Fibroblast of skin of abdomen (primary cell): ENCODE data around the gene TNFSF8.

Source experiments
- DNase-seq: peaks from one replicate; pipeline ENCODE4 v3.0.0-alpha.2; 2013

Gene TNFSF8

DNA sequence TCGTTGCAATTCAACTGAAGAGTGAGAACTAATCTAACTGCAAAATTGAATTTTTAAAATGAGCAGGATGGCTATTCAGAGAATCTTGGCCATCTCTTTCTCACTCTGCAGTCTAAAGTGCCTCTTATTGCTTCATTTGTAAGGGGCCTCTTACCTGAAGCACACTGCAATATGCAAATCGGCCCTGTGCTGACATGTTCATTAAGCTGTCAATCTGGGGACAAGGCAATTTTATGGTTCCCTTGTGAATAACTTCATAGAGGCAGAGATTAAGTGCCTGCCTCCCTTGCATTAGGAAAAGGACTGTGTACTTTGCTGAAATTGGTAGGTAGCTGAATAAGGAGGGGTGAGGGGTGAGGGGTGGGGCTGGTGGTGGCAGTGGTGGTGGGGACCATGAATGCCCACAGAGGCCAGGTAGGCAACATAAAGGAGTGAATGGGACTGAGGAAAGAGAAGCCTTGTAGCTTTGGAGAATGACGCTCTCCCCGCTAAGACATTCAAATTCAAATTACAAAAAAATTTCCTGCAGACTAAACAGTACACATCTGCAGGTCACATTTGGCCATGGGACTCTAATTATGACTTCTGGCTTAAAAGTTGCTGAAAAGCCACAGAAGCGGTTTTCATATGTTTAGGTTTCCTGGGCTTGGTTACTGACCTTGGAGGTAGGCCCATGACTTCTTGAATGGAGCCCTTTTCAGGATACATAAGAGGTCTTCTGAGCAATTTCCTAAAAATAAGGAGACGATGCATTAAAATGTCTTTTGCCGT lies 25.0 kb downstream of the TNFSF8 start:
- no peak for DNase-seq

DNA sequence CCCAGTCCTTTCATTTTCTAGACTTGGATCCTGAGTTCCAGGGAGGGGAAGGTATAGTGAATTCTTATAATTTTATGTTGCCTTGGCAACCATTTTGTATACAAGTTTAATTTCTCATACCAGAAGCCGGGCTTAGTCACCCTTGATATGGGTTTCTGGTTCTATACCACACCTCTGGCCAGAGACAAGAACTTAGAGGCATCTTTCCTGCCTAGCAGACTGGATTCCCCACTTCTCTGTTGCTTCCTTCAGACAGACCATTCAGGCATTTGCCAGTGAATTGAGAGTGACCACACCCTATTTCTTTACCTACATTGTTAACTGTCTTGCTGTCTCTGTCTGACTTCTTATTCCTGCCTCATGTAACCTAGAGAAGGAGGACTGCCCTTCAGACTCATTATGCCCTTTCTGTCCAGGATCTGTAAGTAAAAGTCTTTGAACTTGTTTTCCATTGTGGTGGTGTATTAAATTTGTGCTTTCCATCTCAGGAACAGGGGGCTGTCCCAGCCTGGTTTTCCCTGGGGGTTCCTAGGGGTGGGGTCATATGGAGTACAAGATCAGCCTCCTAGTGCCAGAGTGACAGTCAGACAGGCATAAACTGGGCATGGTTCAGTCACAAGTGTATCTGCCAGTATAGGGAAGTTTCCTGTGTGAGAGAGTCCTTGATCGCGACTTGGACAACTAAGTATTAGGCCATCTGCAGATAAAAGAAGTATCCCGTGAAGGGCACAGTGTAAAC lies 27.4 kb downstream of the TNFSF8 start:
- no peak for DNase-seq

DNA sequence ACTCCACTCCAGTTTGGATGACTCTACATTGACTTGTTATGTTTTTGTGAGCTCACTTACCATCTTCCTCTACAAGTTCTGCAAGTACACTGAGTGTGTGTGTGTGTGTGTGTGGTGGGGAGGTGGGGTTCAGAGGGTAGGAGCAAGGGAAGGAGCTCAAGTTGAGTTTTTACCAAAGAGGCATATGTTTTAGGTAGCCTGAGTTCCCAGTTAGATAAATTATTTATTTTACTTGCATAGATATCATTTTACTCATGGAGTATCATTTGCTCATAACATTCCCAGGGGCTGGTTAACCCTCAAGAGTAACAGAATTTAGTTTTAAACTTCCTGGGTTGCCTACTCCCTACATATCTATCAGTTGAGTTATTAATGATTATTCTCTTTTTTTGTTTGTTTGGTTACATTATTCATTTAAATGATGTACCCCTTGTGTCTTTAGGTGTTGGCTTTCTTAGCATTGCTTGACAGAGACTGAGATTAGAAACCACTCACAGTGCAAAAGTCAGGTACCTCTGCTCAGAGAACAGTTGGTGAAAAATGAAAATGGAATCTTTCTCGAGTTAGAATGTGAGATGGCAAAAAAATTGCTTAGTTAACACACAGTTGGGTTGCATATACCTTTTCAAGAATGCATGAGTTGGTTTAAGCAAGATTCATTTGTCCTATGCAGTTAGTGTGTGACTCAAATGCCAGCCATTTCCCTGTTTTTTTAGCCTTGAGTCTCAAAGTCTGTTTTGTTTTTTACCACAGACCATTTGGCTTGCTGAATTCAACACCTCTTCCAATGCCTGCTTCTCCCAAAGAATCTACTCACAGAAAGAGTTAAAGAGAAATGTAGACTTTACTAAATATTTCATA lies 29.2 kb downstream of the TNFSF8 start:
- peak; percentile 82 for DNase-seq

DNA sequence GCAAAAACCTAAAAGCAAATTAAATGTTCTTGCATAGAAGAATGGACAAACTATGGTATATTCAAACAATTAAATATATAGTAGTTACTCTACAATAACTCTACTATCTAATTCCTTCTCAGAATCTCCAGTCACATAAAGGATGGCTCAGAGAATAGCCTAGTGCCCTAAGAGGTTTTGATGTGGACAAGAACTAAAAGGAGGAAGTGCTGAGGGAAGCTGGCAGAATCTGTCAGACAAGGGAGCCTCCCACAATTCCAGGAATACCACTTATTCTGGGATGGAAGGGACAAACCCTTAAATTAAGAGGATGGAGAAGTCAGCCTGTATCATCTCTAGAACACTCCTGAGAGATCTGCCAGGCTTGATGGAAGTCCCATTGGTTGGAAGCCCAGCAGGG lies 30.4 kb downstream of the TNFSF8 start:
- no peak for DNase-seq

DNA sequence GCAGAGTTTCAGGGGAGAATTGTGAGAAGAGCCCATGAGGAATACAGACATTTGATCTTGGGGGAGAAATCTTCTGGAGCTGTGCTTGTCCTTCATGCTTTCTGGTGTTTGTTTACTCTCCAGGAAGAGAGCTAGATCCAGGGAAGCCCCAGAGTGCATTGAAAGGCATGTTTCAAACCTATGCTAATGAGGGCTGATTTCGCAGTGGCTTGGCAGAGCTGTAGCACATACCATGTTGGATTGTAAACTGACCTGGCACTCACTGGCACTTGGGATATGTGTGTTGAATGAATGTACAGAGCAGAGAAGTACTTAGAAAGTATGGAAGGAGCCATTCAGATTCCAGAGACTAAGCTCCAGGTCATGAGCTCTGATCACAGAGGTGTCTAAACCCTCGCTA lies 30.9 kb downstream of the TNFSF8 start:
- DNase-seq = no peak

DNA sequence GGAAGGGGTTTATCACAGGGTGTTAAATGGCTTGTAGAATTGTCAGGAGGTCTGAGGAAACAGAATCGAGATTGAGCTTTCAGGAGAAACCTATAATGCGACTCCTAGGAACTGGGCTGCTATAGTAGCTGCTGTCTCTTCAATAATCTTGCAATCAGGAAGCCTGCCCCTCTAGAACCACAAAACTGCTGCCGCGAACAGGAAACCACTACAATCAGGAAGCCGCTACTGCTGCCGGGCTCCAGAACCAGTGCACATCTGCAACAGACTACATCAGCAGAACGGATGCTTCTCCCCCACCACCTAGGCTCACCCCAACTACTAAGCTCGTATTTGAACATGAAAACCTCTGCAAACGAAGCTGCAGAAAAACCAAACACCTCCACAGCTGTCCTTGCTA lies 31.6 kb downstream of the TNFSF8 start:
- peak; percentile 54 for DNase-seq

DNA sequence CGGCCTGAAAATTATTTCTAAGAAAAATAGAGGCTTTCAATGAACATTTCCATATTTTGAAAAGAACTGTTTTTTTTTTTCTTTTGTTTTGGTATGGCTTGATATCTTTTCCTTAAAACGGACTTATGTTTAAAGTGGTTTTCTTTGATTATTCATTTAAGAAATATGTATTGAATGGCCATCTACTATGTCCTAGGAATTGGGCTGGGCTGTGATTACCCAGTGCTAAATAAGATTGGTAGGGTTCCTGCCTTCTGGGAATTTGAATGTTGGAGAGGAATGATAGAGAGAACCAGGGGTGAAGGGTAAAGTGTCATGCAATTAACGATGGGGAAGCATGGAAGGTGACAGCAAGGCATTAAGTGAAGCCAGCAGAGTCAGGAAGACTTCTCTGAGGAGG lies 33.2 kb downstream of the TNFSF8 start:
- no peak for DNase-seq

DNA sequence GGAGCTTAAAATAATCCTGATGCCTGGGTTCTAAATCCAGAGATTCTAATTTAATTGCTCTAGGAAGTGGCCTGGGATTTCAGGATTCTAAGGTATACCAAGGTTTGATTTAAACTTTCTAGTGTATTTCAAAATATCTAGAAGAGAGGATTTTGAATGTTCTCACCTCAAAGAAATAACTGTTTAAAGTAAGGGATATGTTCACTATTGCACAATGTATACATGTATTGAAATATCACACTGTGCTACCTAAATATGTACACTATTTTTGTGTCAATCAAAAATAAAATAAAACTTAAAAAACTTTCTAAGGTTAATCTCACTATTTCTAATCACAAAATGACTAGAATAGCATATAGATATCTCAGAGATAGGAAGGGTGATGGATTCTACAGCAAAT lies 34.0 kb downstream of the TNFSF8 start:
- no peak for DNase-seq

DNA sequence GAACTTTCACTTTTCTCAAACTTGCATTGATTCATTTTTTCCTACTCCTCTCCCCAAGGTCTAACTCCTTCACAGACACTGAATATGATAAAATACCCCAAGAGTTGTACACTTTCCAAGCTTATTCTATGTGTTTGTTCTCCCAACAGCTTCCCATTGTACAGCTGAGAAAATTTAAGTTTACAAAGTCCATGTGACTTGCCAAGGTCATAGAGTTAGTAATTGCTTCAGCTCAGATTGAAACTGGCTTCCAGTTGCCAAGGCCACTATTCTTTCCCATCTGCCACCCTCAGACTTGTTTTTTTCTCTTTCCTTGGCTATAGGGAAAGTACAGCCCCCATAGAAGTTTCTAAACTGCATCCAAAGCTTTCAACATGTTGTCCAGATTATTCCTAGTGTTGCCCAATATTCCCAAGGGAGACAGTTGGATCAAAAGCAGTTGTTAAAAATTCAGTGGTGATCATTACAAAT lies 34.8 kb downstream of the TNFSF8 start:
- peak; percentile 81 for DNase-seq

DNA sequence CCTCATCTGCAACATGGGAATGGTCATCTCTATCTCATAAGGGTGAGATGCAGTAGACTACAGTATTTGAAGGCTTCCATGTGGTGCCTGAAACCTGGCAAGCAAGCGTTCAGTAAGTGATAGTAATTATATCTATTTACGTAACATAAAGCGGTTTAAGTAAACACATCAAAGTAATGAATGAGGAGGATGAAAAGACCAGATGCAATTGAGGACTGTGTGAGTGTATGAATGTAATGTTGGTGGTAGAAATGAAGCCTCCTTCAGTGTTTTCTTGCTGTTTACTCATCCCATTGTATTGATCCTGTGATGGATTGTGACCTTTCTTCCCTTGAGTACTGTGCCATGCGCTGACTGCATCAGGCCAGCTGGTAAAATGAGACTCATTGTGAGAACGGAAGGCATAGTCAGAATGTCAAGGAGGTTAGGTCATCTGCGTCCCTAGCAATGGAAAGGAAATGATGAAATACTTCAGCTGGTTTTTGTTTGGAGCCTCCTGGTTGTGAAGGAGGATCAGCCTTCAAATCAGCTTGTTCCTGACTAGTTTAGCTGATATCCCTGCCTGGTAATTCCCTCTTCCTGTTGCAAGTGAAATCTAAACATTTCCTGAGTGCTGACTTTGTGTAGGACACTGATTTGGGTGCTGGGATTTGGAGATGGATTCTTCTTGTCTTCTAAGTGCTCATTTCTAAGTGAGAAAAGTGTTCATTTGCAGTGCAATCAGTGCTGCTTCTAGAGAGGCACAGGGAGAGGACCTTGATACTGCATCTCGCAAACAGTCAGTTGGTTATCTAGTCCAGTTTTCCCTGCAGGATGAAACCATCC lies 35.6 kb downstream of the TNFSF8 start:
- peak; percentile 97 for DNase-seq

DNA sequence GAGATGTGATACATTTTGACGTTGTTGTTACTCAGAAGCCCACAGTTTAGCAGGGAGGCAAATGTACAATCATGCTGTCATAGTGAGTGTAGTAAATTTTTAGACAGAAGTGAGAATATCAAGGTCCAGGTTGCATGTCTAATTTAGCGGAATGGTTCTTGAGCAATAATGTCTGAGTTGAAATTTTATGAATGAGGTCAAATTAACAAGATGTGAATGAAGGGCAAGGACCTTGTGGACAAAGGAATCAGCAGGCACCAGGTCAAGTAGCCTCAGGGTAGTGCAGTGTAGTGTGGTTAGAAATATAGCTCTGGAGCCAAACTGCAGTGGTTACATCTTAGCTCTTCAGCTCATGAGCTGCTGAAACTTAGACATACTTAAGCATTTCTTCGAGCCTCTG lies 36.2 kb downstream of the TNFSF8 start:
- DNase-seq = no peak

DNA sequence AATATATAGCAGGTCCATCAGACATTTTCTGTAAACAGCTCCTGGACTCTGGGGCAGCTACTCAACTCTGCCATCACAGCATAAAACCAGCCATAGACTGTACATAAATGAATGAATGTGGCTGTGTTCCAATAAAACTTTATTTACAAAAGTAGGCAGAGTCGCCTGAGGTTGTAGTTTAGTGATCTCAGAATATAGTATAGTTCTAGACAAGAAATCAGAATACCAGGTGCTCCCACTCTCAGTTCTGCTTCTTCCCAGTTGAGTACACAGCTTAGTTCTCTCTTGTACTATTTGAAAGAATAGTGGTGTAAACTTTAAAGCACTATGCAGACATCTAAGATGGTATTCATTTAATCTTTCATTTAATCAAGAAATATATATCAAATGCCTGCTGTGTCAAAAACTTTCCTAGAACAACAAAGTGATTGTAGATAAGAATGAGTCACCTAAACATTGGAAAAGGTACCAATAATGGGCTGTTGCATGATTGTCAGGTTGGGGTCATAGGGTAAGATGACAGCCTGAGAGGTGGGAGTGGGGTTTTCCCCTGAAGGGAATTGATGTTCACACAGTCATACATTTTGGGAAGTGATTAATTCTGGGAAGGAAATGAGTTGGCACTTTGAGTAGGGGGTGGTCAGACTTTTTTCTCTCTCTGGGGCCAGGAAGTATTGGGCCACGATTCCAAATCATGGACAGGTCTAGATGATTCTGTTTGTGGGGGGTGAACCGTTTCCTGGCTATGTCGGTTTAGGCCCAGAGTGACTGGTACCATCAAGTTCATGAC lies 37.0 kb downstream of the TNFSF8 start:
- DNase-seq = no peak

DNA sequence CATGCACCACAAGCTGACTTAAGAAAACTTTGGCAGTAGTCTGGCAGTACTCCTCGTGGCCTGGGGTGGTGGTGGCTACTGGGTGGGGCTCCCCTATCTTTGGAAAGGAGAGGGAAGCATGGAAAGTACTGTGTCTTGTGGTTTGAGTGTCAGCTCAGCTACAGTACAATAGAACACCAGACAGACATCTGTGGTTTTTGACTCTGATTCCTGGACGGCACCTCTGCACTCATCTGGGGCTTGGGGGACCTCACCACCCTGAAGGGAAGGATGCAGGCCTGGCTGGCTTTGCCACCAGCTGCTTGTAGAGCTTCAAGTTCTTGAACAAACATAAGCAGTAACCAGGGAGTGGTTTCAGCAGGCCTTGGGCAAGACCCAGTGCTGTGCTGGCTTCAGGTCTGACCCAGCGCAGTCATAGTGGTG lies 40.6 kb downstream of the TNFSF8 start:
- no peak for DNase-seq

DNA sequence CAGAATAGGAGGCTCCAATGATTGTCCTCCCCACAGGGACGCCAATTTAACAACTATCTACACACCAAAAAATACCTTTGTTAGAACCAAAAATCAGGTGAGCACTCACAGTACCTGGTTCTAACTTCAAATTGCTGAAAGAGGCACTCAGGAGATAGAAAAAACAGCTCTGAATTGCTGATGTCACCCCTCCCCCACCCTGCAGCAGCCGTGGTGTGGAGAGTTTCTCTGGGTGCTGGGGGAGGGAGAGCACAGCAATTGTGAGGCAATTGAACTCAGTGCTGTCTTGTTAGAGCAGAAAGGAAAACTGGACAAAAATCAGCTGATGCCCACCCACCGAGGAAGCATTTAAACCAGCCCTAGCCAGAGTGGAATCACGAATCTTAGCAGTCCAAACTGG lies 41.8 kb downstream of the TNFSF8 start:
- DNase-seq = no peak

DNA sequence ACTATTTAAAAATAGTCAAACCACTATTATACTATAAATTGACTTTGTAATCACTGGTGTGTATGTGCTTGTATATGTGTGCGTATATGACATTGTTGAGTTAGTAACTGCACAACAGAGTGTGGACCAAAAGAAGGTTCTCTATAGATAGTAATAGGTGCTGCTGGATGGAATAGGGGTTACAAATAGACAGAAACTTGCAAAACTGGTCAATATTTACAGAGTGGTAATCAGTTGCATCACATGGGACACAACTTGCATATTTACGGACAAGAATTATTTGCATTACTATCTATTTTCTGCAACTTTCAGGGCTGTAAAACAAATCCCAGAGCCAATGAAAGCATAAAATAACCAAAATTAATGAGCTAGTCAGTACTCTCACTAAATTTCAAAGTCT lies 42.4 kb downstream of the TNFSF8 start:
- no peak for DNase-seq

DNA sequence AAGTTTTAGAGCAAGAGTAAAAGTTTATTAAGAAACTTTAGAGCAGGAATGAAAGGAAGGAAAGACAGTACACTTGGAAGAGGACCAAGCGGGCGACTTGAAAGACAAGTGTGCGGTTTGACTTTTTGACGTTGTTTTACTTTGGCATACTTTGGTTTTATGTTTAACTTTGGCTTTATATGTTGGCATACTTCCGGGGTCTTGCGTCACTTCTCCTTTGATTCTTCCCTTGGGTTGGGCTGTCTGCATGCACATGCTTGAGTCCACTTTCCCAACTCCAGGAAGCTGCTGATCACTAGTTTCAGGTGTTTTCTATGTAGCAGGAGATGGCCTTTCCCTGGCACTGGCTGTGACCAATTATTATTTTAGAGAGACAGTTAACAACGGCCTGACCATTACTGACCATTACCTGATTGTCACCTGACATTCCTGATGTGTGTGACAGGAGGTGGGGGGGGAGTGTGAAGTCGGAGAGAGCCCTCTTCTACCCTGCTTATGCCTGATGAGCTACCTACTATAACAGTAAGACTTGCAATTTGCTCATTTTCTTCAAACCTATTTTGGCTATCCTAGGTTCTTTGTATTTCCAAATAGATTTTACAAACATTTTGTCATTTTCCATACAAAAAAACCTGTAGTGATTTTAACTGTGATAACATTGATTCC lies 45.5 kb downstream of the TNFSF8 start:
- DNase-seq = no peak

DNA sequence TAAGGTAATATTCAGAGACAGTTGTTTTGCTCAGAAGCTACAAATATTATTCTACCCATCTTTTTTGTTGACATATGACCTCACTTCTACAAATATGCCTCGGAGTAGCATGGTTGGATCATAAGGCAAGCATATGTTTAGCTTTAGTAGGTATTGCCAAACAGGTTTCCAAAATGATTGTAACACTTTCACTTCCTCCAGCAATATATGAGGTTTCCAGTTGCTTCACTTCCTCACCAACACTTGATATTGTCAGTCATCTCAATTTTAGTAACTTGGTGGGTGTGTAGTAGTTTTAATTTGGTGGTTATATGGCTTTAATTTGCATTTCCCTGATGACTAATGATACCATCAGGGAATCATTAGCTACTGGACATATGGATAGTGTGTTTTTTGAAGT lies 46.7 kb downstream of the TNFSF8 start:
- no peak for DNase-seq

DNA sequence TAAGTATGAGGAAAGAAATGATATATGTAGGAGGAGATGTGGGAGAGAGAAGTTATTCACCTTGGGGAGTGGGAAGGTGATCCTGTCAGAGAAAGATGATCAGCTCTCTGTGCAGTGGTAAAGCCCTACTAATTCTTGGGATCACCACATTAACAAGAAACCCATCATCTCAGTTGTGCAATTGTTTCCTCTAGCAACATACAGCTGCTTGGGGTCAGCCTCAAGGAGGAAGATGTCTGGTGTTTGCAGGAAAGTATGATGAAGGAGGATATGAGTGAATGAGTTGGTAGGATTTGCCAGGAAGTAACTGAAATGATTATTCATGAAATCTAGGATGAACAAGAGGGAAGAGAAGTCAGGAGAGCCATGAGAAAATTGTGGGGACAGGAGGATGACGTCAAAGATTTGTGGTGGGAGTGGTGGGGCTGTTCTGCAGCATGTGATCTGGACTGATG lies 50.1 kb downstream of the TNFSF8 start:
- DNase-seq = no peak

DNA sequence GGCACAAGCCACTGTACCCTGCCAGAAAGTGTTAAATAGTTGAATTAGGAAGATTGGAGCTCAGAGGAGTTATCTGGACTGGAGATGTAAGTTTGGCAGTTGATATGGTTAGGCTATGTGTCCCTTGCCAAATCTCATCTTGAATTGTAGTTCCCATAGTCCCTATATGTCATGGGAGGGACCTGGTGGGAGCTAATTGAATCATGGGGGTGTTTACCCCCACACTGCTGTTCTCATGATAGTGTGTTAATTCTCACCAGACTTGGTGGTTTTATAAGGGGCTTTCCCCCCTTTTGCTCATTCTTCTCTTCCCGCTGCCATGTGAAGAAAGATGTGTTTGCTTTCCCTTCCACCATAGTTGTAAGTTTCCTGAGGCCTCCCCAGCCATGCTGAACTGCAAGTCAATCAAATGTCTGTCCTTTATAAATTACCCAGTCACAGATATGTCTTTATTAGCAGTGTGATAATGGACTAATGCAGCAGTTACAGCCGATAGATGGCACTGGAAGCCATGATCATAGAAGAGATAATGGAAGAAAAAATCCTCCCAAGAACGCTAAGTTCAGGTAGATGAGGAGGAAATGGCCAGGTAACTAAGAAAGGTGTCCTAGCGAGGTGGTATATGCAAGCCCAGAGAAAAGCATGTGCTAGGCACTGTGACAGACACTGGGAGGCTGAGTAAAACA lies 51.4 kb downstream of the TNFSF8 start:
- no peak for DNase-seq

DNA sequence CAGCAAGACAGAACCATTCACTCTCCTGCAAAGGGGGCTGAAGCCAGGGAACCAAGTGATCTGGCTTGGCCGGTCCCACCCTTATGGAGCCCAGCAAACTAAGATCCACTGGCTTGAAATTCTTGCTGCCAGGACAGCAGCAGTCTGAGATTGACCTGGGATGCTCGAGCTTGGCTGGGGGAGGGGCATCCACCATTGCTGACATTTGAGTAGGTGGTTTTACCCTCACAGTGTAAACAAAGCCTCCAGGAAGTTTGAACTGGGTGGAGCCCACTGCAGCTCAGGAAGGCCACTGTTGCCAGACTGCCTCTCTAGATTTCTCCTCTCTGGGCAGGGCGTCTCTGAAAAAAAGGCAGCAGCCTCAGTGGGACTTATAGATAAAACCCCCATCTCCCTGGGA lies 60.5 kb downstream of the TNFSF8 start:
- DNase-seq = no peak
